ENCODE results near the gene EPB41L1.
A peak's percentile ranks its signal among the peaks of the same experiment; 100 is the strongest.

Gene EPB41L1

GRCh38 chr20:36173451-36173933, 19.0 kb downstream of the EPB41L1 start:
- no peak for TF ChIP-seq CTCF (IDR thresholded peaks at IDR 0.05; ENCODE audit: insufficient read depth, low read depth, low read length, missing control alignments)
- peak; percentile 18 for DNase-seq (ENCODE audit: low read depth)
- H3K4me3 ChIP-seq (ENCODE audit: low read depth, low read length) = no peak overlapping the region

- H3K4me3 ChIP-seq (ENCODE audit: low read depth, low read length) = no peak overlapping the region
- DNase-seq (ENCODE audit: low read depth) = no peak
- TF ChIP-seq CTCF (IDR thresholded peaks at IDR 0.05; ENCODE audit: insufficient read depth, low read depth, low read length, missing control alignments) = no peak
These were observed 20.5 kb downstream of the EPB41L1 start for GRCh38 chr20:36175016-36175415.

- DNase-seq (ENCODE audit: low read depth) = peak; percentile 13
- peak; percentile 5 for TF ChIP-seq CTCF (IDR thresholded peaks at IDR 0.05; ENCODE audit: insufficient read depth, low read depth, low read length, missing control alignments)
- H3K4me3 ChIP-seq (ENCODE audit: low read depth, low read length) = no peak overlapping the region
These were observed 21.0 kb downstream of the EPB41L1 start for GRCh38 chr20:36175475-36175995.

GRCh38 chr20:36177716-36178115, 23.2 kb downstream of the EPB41L1 start:
- no peak overlapping the region for H3K4me3 ChIP-seq (ENCODE audit: low read depth, low read length)
- no peak for TF ChIP-seq CTCF (IDR thresholded peaks at IDR 0.05; ENCODE audit: insufficient read depth, low read depth, low read length, missing control alignments)
- no peak for DNase-seq (ENCODE audit: low read depth)

- no peak for DNase-seq (ENCODE audit: low read depth)
- H3K4me3 ChIP-seq (ENCODE audit: low read depth, low read length) = no peak overlapping the region
- no peak for TF ChIP-seq CTCF (IDR thresholded peaks at IDR 0.05; ENCODE audit: insufficient read depth, low read depth, low read length, missing control alignments)
These were observed 24.8 kb downstream of the EPB41L1 start for GRCh38 chr20:36179170-36179945.

- no peak overlapping the region for H3K4me3 ChIP-seq (ENCODE audit: low read depth, low read length)
- no peak for DNase-seq (ENCODE audit: low read depth)
- no peak for TF ChIP-seq CTCF (IDR thresholded peaks at IDR 0.05; ENCODE audit: insufficient read depth, low read depth, low read length, missing control alignments)
These were observed 25.8 kb downstream of the EPB41L1 start for GRCh38 chr20:36180323-36180722.
